CD4-positive, alpha-beta T cell treated with Interleukin-4 for 1 hour (primary cell): ENCODE measurements around the gene SEMG2.
A peak's percentile ranks its signal among the peaks of the same experiment; 100 is the strongest.

ENCODE experiments used
- DNase-seq, 2 donors: peaks; one replicate each; pipeline ENCODE4 v3.0.0-alpha.2; 2020 to 2022

The SEMG2 gene

GRCh38 chr20:45229264-45230056 is 8.3 kb downstream of the SEMG2 start:
- peak in 1 of 2 donors; percentile 11 for DNase-seq

GRCh38 chr20:45230631-45231030 is 9.5 kb downstream of the SEMG2 start:
- no peak for DNase-seq

GRCh38 chr20:45235995-45236394 is 14.8 kb downstream of the SEMG2 start:
- DNase-seq: no peak

- DNase-seq: no peak
Measured at GRCh38 chr20:45238139-45238538, 17.0 kb downstream of the SEMG2 start.

- no peak for DNase-seq
Measured at GRCh38 chr20:45246109-45246508, 24.9 kb downstream of the SEMG2 start.

- no peak for DNase-seq
Measured at GRCh38 chr20:45247865-45248264, 26.7 kb downstream of the SEMG2 start.

- no peak for DNase-seq
Measured at GRCh38 chr20:45248609-45249008, 27.4 kb downstream of the SEMG2 start.

- DNase-seq: no peak
Measured at GRCh38 chr20:45251884-45252560, 30.8 kb downstream of the SEMG2 start.

GRCh38 chr20:45253261-45253660 is 32.1 kb downstream of the SEMG2 start:
- DNase-seq: no peak

- no peak for DNase-seq
Measured at GRCh38 chr20:45254383-45255262, 33.5 kb downstream of the SEMG2 start, which contains the start of gene SLPI. SLPI (minus strand) TSS chr20:45254564; CDS start chr20:45254543, 21 bp downstream.

GRCh38 chr20:45257161-45257560 is 36.0 kb downstream of the SEMG2 start:
- no peak for DNase-seq

GRCh38 chr20:45257711-45258110 is 36.5 kb downstream of the SEMG2 start:
- no peak for DNase-seq

GRCh38 chr20:45258259-45258658 is 37.1 kb downstream of the SEMG2 start:
- DNase-seq: no peak

- DNase-seq: no peak
Measured at GRCh38 chr20:45258664-45259063, 37.5 kb downstream of the SEMG2 start.

- no peak for DNase-seq
Measured at GRCh38 chr20:45263556-45264266, 42.5 kb downstream of the SEMG2 start.

GRCh38 chr20:45266977-45267376 is 45.8 kb downstream of the SEMG2 start:
- DNase-seq: no peak

- DNase-seq: no peak
Measured at GRCh38 chr20:45268531-45268930, 47.4 kb downstream of the SEMG2 start.

- no peak for DNase-seq
Measured at GRCh38 chr20:45269056-45269455, 47.9 kb downstream of the SEMG2 start.

- DNase-seq: no peak
Measured at GRCh38 chr20:45269754-45270270, 48.6 kb downstream of the SEMG2 start.
